ENCODE data around the gene CLDN15.
A peak's percentile ranks its signal among the peaks of the same experiment; 100 is the strongest.
"Not testable (repeated sequence)": the region's sequence is repeated elsewhere in the genome, so short reads cannot be mapped to it uniquely, and the experiment has no call there.

CLDN15 gene

GRCh38 chr7:101258243-101258731, 20.7 kb upstream of the CLDN15 start:
- Histone ChIP-seq H3K79me2 (ENCODE audit: insufficient read depth, low read length) (no peaks in the 10 kb centered on the region), H2AFZ (ENCODE audit: low read depth, low read length, severe bottlenecking) (no peak overlapping the region), H3K27ac (ENCODE audit: low read depth, low read length) (no peak overlapping the region), H3K4me2 (ENCODE audit: low read depth, low read length, poor library complexity, severe bottlenecking) (no peak overlapping the region), H3K9ac (ENCODE audit: low read length) (no peak overlapping the region), H3K9me3 (ENCODE audit: insufficient read depth, low read length) (no peaks in the 10 kb centered on the region), H3K27me3 (ENCODE audit: low read length) (no peaks in the 10 kb centered on the region), H3K36me3 (ENCODE audit: low read length) (no peaks in the 10 kb centered on the region), H4K20me1 (ENCODE audit: low read depth, low read length) (no peaks in the 10 kb centered on the region), H3K9me2 (replicated peaks; ENCODE audit: insufficient read depth, low read length) (no peaks in the 10 kb centered on the region), H3K4me3 (ENCODE audit: insufficient read depth, low read length, poor library complexity, severe bottlenecking) (no peak overlapping the region), H3F3A (ENCODE audit: insufficient read depth) (no peaks in the 10 kb centered on the region)
- TF ChIP-seq EZH2phosphoT487 (conservative IDR thresholded peaks at IDR 0.05; ENCODE audit: low read length) (no peak), CTCF (IDR thresholded peaks at IDR 0.05; ENCODE audit: insufficient read depth, low read length, poor library complexity, severe bottlenecking) (no peak)

- H3K27ac ChIP-seq (ENCODE audit: low read depth, low read length) = no peak overlapping the region
- no peak overlapping the region for H3K4me2 ChIP-seq (ENCODE audit: low read depth, low read length, poor library complexity, severe bottlenecking)
- no peaks in the 10 kb centered on the region for H3F3A ChIP-seq (ENCODE audit: insufficient read depth)
- no peaks in the 10 kb centered on the region for H3K9me2 ChIP-seq (replicated peaks; ENCODE audit: insufficient read depth, low read length)
- H3K4me3 ChIP-seq (ENCODE audit: insufficient read depth, low read length, poor library complexity, severe bottlenecking) = no peak overlapping the region
- no peak overlapping the region for H2AFZ ChIP-seq (ENCODE audit: low read depth, low read length, severe bottlenecking)
- no peaks in the 10 kb centered on the region for H4K20me1 ChIP-seq (ENCODE audit: low read depth, low read length)
- H3K36me3 ChIP-seq (ENCODE audit: low read length) = no peaks in the 10 kb centered on the region
- H3K27me3 ChIP-seq (ENCODE audit: low read length) = no peaks in the 10 kb centered on the region
- peaks cover 13% of the 10 kb centered on the region for H3K79me2 ChIP-seq (ENCODE audit: insufficient read depth, low read length)
- no peak for TF ChIP-seq EZH2phosphoT487 (conservative IDR thresholded peaks at IDR 0.05; ENCODE audit: low read length)
- no peak for TF ChIP-seq CTCF (IDR thresholded peaks at IDR 0.05; ENCODE audit: insufficient read depth, low read length, poor library complexity, severe bottlenecking)
- no peak overlapping the region for H3K9ac ChIP-seq (ENCODE audit: low read length)
- H3K9me3 ChIP-seq (ENCODE audit: insufficient read depth, low read length) = no peaks in the 10 kb centered on the region
Measured at GRCh38 chr7:101255796-101256195, 18.2 kb upstream of the CLDN15 start.

- Histone ChIP-seq H3K4me3 (ENCODE audit: insufficient read depth, low read length, poor library complexity, severe bottlenecking) (peak overlapping the region; percentile 54), H3K4me2 (ENCODE audit: low read depth, low read length, poor library complexity, severe bottlenecking) (peak overlapping the region; percentile 57), H2AFZ (ENCODE audit: low read depth, low read length, severe bottlenecking) (peak overlapping the region; percentile 76), H3K9ac (ENCODE audit: low read length) (peak overlapping the region; percentile 96), H3K79me2 (ENCODE audit: insufficient read depth, low read length) (peaks cover 36% of the 10 kb centered on the region)
- not testable (repeated sequence) for H3K9me3 ChIP-seq (ENCODE audit: insufficient read depth, low read length); H4K20me1 ChIP-seq (ENCODE audit: low read depth, low read length); H3K9me2 ChIP-seq (replicated peaks; ENCODE audit: insufficient read depth, low read length); H3K27me3 ChIP-seq (ENCODE audit: low read length); H3K36me3 ChIP-seq (ENCODE audit: low read length); H3K27ac ChIP-seq (ENCODE audit: low read depth, low read length); H3F3A ChIP-seq (ENCODE audit: insufficient read depth)
Measured at GRCh38 chr7:101253199-101253598, 15.6 kb upstream of the CLDN15 start.

- H2AFZ ChIP-seq (ENCODE audit: low read depth, low read length, severe bottlenecking) = peak overlapping the region; percentile 94
- H3K27ac ChIP-seq (ENCODE audit: low read depth, low read length) = peak overlapping the region; percentile 51
- H4K20me1 ChIP-seq (ENCODE audit: low read depth, low read length) = no peaks in the 10 kb centered on the region
- H3K9me2 ChIP-seq (replicated peaks; ENCODE audit: insufficient read depth, low read length) = no peaks in the 10 kb centered on the region
- peak overlapping the region; percentile 100 for H3K4me3 ChIP-seq (ENCODE audit: insufficient read depth, low read length, poor library complexity, severe bottlenecking)
- H3K79me2 ChIP-seq (ENCODE audit: insufficient read depth, low read length) = peaks cover 38% of the 10 kb centered on the region
- no peaks in the 10 kb centered on the region; the same call in 1 of the 2 replicates for H3K36me3 ChIP-seq (ENCODE audit: low read length)
- peak overlapping the region; percentile 57 for H3K4me2 ChIP-seq (ENCODE audit: low read depth, low read length, poor library complexity, severe bottlenecking)
- no peaks in the 10 kb centered on the region for H3F3A ChIP-seq (ENCODE audit: insufficient read depth)
- no peaks in the 10 kb centered on the region for H3K27me3 ChIP-seq (ENCODE audit: low read length)
- TF ChIP-seq CTCF (IDR thresholded peaks at IDR 0.05; ENCODE audit: insufficient read depth, low read length, poor library complexity, severe bottlenecking) = no peak
- no peak for TF ChIP-seq EZH2phosphoT487 (conservative IDR thresholded peaks at IDR 0.05; ENCODE audit: low read length)
- H3K9me3 ChIP-seq (ENCODE audit: insufficient read depth, low read length) = no peaks in the 10 kb centered on the region
- H3K9ac ChIP-seq (ENCODE audit: low read length) = peak overlapping the region; percentile 96
Measured at GRCh38 chr7:101251871-101252659, 14.5 kb upstream of the CLDN15 start.
